Ascending aorta (tissue), 2 donors: Measurements from ENCODE around the gene TSC2. TPM values are rescaled to one million over a fixed set of nuclear protein-coding genes. Genes with fewer than 3 reads are reported as not detected.
A peak's percentile ranks its signal among the peaks of the same experiment; 100 is the strongest.
"Not testable (repeated sequence)": the region's sequence is repeated elsewhere in the genome, so short reads cannot be mapped to it uniquely, and the experiment has no call there.

Experiments
- DNase-seq, 2 donors: peaks; one replicate each; pipeline ENCODE4 v3.0.0-alpha.2; 2019; ENCODE audit warnings: low spot score in 2 of 2
- H3K27ac ChIP-seq, 2 donors: fragments of 200-600 bp; sonication (generic); one replicate each; pipeline ENCODE4 v1.5.1; 2016 to 2017; ENCODE audit warnings: mild to moderate bottlenecking in 1 of 2
- H3K27me3 ChIP-seq: fragments of 200-600 bp; sonication (generic); one replicate; pipeline ENCODE4 v1.5.1; 2017
- H3K36me3 ChIP-seq, 2 donors: fragments of 200-600 bp; sonication (generic); one replicate each; pipeline ENCODE4 v1.5.1; 2016
- H3K4me1 ChIP-seq, 2 donors: fragments of 200-600 bp; sonication (generic); one replicate each; pipeline ENCODE4 v1.5.1; 2016 to 2017; ENCODE audit warnings: mild to moderate bottlenecking in 1 of 2
- H3K4me3 ChIP-seq, 2 donors: fragments of 200-600 bp; sonication (generic); one replicate each; pipeline ENCODE4 v1.5.1; 2016 to 2017; ENCODE audit warnings: mild to moderate bottlenecking in 1 of 2
- H3K9me3 ChIP-seq, 2 donors: fragments of 200-600 bp; sonication (generic); one replicate each; pipeline ENCODE4 v1.5.1; 2016
- intact Hi-C: fragments of 100-400 bp; cut with DNase I; formaldehyde crosslinking; loops from one replicate; pipeline ENCODE4 v1.15.1; 2023
- total RNA-seq: library from RNA; depleted of rRNA; stranded (reverse); fragments of >200 nt; gene quantifications from one replicate; pipeline ENCODE4 v1.1.0, GENCODE V29; 2016
- TF ChIP-seq, protein P1 (sequence below), 3 experiments: fragments of 200-600 bp in 2 of 3; fragments of 450-650 bp in 1 of 3; sonication (generic) in 2 of 3; IDR thresholded peaks; one replicate each; pipeline ENCODE4 v1.5.1; 2016 to 2019; ENCODE audit warnings: antibody characterized with exemption in 3 of 3, mild to moderate bottlenecking in 1 of 3, moderate library complexity in 1 of 3

TSC2 gene
- total RNA-seq, 1 donor from 2014 or later = 258 TPM

DNA sequence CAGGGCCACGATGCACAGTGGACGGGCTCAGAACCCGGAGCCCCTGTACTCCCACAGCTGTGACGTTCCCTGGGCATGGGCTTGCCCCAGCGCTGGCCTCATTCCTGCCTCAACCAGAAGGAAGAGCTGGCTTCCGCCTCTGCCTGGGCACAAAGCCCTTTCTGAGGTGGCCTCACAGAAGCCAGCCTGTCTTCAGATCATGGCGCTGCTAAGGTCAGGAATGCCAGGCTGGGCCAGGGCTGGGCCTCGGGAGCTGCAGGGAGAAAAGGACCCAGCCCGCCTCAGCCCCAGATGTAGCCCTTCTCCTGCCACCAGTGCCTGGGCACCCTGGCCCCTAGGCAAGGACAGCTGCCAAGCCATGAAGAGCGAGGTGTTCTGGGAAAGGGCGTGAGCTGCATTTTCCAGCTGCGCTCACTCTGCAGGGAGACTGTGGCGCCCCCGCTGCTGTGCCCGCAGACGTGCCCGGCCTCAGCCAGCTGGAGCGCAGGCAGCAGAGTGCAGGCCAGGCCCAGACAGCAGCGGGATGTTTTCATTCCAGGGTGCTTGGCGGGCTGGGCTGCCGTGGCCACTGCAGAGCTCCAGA, 78.5 kb downstream of the TSC2 start:
- DNase-seq = peak; percentile 38 to 85
- H3K36me3 ChIP-seq, H3K27me3 ChIP-seq, intact Hi-C loops, H3K9me3 ChIP-seq: not testable (repeated sequence)
- peak overlapping the region; percentile 94 to 99 for H3K27ac ChIP-seq
- TF ChIP-seq, protein P1, sequence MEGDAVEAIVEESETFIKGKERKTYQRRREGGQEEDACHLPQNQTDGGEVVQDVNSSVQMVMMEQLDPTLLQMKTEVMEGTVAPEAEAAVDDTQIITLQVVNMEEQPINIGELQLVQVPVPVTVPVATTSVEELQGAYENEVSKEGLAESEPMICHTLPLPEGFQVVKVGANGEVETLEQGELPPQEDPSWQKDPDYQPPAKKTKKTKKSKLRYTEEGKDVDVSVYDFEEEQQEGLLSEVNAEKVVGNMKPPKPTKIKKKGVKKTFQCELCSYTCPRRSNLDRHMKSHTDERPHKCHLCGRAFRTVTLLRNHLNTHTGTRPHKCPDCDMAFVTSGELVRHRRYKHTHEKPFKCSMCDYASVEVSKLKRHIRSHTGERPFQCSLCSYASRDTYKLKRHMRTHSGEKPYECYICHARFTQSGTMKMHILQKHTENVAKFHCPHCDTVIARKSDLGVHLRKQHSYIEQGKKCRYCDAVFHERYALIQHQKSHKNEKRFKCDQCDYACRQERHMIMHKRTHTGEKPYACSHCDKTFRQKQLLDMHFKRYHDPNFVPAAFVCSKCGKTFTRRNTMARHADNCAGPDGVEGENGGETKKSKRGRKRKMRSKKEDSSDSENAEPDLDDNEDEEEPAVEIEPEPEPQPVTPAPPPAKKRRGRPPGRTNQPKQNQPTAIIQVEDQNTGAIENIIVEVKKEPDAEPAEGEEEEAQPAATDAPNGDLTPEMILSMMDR (IDR thresholded peaks at IDR 0.05) = peak in 1 of 3 experiments; percentile 10
- H3K4me1 ChIP-seq = peaks cover 34 to 55% of the 10 kb centered on the region in 2 donors
- peak overlapping the region; percentile 44 to 62 for H3K4me3 ChIP-seq

DNA sequence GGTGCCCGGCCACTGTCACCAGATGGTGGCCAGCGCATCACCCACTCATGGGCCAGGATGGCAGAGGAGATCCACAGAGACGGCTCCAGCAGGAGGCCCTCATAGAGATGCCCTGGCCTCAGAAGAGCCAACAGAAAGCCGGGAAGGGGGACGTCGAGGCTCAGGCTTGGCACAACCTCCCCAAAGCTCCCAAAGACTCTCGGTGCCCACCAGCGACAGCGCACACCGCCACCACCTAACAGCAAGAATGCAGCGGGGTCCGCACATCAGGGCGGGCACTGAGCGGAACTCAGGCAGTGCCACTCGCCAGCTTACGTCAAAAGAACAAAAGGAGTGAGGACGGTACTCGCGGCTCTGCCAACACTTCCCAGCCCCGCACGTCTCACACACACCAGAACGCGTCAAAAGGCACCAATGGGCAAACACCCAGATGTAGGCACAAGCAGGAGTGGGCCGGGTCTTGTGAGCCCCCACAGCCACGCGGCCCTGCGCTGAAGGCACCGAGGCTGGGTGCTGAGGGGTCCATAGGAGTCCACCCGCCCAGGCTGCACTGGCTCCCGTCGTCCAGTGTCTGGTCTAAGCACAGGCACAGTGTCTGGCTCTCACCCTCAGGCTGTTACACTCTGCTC, 79.3 kb downstream of the TSC2 start:
- Histone ChIP-seq H3K4me3 (peak overlapping the region; percentile 44 to 62), H3K27ac (peak overlapping the region; percentile 94 to 99), H3K4me1 (peaks cover 34 to 63% of the 10 kb centered on the region in 2 donors)
- intact Hi-C loops, H3K27me3 ChIP-seq, H3K9me3 ChIP-seq, H3K36me3 ChIP-seq: not testable (repeated sequence)
- peak in 1 of 2 donors; percentile 83 for DNase-seq

DNA sequence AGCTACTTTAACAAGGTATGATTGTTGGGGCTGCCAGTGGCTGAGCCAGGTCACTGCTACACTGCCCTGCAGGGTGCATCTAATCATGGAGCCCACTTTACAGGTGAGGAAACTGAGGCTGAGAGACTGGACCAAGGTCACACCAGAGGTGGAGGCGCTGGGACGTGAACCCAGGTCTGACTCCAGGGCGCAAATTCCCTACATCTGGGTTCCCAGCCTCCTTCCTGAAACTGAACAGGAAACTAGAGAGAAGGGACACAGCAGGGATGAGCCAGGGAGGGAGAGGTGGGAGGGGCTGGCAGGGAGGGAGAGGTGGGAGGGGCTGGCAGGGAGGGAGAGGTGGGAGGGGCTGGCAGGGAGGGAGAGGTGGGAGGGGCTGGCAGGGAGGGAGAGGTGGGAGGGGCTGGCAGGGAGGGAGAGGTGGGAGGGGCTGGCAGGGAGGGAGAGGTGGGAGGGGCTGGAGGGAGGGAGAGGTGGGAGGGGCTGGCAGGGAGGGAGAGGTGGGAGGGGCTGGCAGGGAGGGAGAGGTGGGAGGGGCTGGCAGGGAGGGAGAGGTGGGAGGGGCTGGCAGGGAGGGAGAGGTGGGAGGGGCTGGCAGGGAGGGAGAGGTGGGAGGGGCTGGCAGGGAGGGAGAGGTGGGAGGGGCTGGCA, 80.0 kb downstream of the TSC2 start:
- Histone ChIP-seq H3K4me1 (peaks cover 30 to 58% of the 10 kb centered on the region in 2 donors), H3K4me3 (peak overlapping the region in 1 of 2 donors; percentile 62), H3K27ac (peak overlapping the region; percentile 94 to 99)
- H3K36me3 ChIP-seq, H3K9me3 ChIP-seq, intact Hi-C loops, H3K27me3 ChIP-seq, DNase-seq: not testable (repeated sequence)

DNA sequence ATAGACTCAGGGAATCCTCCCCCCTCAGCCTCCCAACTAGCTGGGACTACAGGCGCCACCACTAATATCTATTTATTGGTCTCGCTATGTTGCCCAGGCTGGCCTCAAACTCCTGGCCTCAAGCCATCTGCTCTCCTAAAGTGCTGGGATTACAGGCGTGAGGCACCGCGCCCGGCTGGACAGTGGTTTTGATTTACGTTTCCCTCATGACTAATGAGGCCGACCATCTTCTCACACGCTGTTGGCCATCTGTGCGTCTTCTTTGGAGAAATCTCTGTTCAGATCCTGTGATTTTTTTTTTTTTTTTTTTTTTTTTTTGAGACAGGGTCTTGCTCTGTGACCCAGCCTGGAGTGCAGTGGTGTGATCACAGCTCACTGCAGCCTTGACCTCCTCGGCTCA, 81.5 kb downstream of the TSC2 start:
- Histone ChIP-seq H3K27ac (peak overlapping the region in 1 of 2 donors; percentile 52), H3K4me1 (peaks cover 27 to 50% of the 10 kb centered on the region in 2 donors)
- DNase-seq, intact Hi-C loops, H3K4me3 ChIP-seq, H3K36me3 ChIP-seq, H3K9me3 ChIP-seq, H3K27me3 ChIP-seq: not testable (repeated sequence)

DNA sequence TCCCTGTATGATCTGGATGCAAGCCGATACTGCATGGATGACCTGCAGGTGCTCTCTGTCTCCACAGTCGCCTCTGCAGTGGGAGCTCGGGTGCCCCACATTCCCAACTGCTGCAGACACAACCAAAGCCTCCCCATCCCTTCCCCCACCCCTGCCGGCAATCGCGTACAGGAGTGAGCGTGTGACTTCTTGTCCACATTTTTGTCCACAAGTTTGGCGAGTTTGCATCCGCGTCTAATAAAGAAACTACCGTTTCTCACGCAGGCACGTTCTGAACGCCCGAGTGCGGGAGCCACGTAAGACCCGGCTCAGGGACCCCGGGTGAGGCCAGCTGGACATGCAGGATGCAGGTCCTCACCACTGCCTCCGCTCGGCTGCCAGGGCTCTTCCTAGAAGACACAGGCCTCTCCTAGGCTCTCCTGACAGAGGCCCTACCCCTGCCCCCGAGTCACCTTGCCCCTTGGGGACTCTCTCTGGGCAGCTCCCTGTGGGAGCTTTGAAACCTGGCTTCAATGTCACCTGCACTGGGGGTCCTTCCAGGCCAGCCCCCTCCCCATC, 82.2 kb downstream of the TSC2 start:
- Histone ChIP-seq H3K4me1 (peaks cover 22 to 49% of the 10 kb centered on the region in 2 donors), H3K27ac (peak overlapping the region; percentile 61 to 64), H3K4me3 (peak overlapping the region in 1 of 2 donors; percentile 41)
- H3K36me3 ChIP-seq, intact Hi-C loops, DNase-seq, H3K27me3 ChIP-seq, H3K9me3 ChIP-seq: not testable (repeated sequence)

DNA sequence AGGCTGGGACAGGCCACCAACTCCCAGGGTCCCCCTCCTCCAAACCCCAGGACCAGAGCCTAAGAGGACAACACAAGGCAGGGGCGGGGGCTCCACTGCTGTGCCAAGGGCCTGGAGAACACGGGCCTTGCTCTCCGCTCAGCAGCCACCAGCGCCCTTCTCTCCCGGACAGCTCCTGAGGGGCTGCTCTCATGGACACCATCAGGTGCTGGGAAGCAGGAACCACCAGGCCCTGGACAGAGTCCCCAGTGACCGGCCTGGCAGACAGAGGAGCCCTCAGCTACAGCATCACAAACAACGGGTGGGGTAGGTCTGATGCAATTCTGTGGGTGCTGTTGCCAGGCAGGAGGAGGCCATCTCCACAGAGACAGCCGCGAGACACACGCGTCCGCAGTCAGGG, 86.0 kb downstream of the TSC2 start:
- peak overlapping the region; percentile 49 to 82 for H3K27ac ChIP-seq
- intact Hi-C loops, H3K36me3 ChIP-seq, H3K9me3 ChIP-seq, H3K27me3 ChIP-seq, DNase-seq: not testable (repeated sequence)
- peak overlapping the region; percentile 30 to 58 for H3K4me3 ChIP-seq
- H3K4me1 ChIP-seq = peaks cover 0 to 22% of the 10 kb centered on the region in 2 donors

DNA sequence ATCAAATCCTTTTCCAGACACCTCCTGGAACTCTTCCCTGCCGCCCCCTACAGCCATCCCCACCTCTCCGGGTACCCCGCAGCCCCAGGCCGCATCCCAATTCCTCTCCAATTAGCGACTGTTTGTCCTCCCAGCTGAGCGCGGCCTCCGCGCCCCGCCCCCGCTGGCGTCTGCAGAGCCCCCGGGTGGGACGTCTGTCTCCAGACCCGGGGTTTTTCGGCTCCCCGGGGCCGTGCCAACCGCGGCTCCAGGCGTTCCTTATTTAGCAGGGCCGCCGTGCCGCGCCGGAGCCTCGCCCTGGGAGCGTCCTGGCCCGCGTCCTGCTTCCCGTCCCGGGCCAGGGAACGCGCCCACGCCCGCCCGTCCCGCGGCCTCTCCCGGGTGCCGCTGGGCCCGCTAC, 87.3 kb downstream of the TSC2 start:
- H3K9me3 ChIP-seq, DNase-seq, intact Hi-C loops, H3K27me3 ChIP-seq, H3K36me3 ChIP-seq: not testable (repeated sequence)
- peak overlapping the region; percentile 71 to 72 for H3K4me3 ChIP-seq
- H3K27ac ChIP-seq = peak overlapping the region; percentile 65 to 82
- H3K4me1 ChIP-seq = peaks cover 0 to 18% of the 10 kb centered on the region in 2 donors

DNA sequence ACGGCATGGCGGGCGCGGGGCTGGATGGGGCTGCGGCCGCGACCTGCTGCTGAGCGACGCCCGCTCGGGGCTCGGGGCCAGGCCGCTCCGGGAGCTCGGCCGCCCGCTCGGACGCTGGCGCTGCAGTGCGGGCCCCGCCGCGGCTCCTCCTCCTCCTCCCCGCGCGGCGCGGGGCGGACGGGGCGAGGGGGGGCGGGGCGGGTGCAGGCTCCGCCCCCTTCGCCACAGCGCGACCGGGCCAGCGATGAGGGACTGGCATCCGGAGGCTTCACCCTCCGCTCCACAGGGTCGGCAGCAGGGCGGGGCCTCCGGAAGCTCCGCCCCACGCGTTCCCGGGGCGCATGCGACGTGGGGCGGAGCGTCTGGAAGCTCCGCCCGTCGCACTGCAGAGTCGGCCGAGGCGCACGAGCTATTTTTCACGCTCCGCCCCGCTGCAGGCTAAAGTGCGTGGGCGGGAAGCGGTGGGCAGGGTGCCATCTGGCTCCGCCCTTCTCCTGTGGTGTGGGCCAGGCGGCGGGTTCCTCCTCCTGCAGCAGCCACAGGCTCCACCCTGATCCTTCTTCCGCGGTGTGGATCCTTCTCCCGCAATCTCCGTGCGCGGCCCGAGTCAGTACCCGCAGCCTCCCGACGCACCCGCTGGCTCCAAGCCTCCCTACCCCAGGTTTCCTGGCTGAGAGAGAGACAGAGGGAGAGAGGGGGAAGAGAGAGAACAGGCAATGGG, 88.1 kb downstream of the TSC2 start, which contains the start of gene PKD1:
Gene PKD1, minus strand, starts transcription at position 129 of the 721 bp plus-strand sequence. CDS start 209 bp downstream, outside the sequence.
- H3K36me3 ChIP-seq, H3K27me3 ChIP-seq, intact Hi-C loops, H3K9me3 ChIP-seq: not testable (repeated sequence)
- H3K27ac ChIP-seq = peak within 1 kb of the TSS; percentile 66 to 82
- H3K4me3 ChIP-seq = peak within 1 kb of the TSS; percentile 71 to 72
- peaks cover 0 to 12% of the 10 kb centered on the region in 2 donors for H3K4me1 ChIP-seq
- DNase-seq = peak; percentile 92 to 98

Other genes starting within 250 kb of the TSC2 start
- 177 TPM for gene HAGH, start 221.2 kb upstream of the TSC2 start, total RNA-seq
- 233 TPM for gene FAHD1, start 220.8 kb upstream of the TSC2 start, total RNA-seq
- gene MEIOB, start 175.8 kb upstream of the TSC2 start, total RNA-seq = not detected
- gene HS3ST6, start 129.6 kb upstream of the TSC2 start, total RNA-seq = not detected
- gene MSRB1, start 104.8 kb upstream of the TSC2 start, total RNA-seq = 32.9 TPM
- gene RPL3L, start 93.3 kb upstream of the TSC2 start, total RNA-seq = not detected
- gene NDUFB10, start 88.4 kb upstream of the TSC2 start, total RNA-seq = 68.2 TPM
- 2,866 TPM for gene RPS2, start 83.2 kb upstream of the TSC2 start, total RNA-seq
- not detected for gene RNF151, start 81.1 kb upstream of the TSC2 start, total RNA-seq
- gene TBL3, start 75.9 kb upstream of the TSC2 start, total RNA-seq = 55.7 TPM
- not detected for gene NOXO1, start 66.5 kb upstream of the TSC2 start, total RNA-seq
- gene GFER, start 63.8 kb upstream of the TSC2 start, total RNA-seq = 2.7 TPM
- 0.32 TPM for gene SYNGR3, start 58.0 kb upstream of the TSC2 start, total RNA-seq
- gene ZNF598, start 38.2 kb upstream of the TSC2 start, total RNA-seq = 31.1 TPM
- not detected for gene NPW, start 28.2 kb upstream of the TSC2 start, total RNA-seq
- gene NHERF2, start 21.1 kb upstream of the TSC2 start, total RNA-seq = 123 TPM
- gene NTHL1, start 151 bp upstream of the TSC2 start, total RNA-seq = 59.5 TPM
- 551 TPM for gene PKD1, start 87.9 kb downstream of the TSC2 start, total RNA-seq
- not detected for gene RAB26, start 100.6 kb downstream of the TSC2 start, total RNA-seq
- gene TRAF7, start 107.8 kb downstream of the TSC2 start, total RNA-seq = 39.6 TPM
- gene CASKIN1, start 148.6 kb downstream of the TSC2 start, total RNA-seq = not detected
- gene MLST8, start 157.5 kb downstream of the TSC2 start, total RNA-seq = 23.7 TPM
- gene BRICD5, start 162.9 kb downstream of the TSC2 start, total RNA-seq = 1.4 TPM
- gene PGP, start 166.9 kb downstream of the TSC2 start, total RNA-seq = 21.5 TPM
- 39.7 TPM for gene E4F1, start 175.6 kb downstream of the TSC2 start, total RNA-seq
- gene DNASE1L2, start 188.5 kb downstream of the TSC2 start, total RNA-seq = not detected
- 10.9 TPM for gene ECI1, start 203.6 kb downstream of the TSC2 start, total RNA-seq
- gene RNPS1, start 220.1 kb downstream of the TSC2 start, total RNA-seq = 134 TPM